Endothelial cell of umbilical vein (primary cell): ENCODE measurements around the gene ABCA9. TPM values are rescaled to one million over a fixed set of nuclear protein-coding genes. Genes with fewer than 3 reads are reported as not detected.

Source experiments
- BruUV-seq: library from RNA; stranded (reverse); fragments of 400-500 nt; replicated peaks from 2 replicates; lab custom pipeline; 2021; lab: Mats Ljungman, UMichigan
- CTCF ChIA-PET: fragments of 300-600, 350-600 bp; sonication (Branson Sonifier 250); formaldehyde crosslinking; loops from one replicate; lab custom pipeline; 2021; ENCODE audit warnings: antibody characterized with exemption, inconsistent platforms; lab: Charles Lee
- POLR2A ChIA-PET: fragments of 300-600, 350-600 bp; sonication (Branson Sonifier 250); formaldehyde crosslinking; loops from one replicate; lab custom pipeline; 2021; ENCODE audit warnings: antibody characterized with exemption, inconsistent platforms; lab: Charles Lee
- DNase-seq: peaks from one replicate; pipeline ENCODE4 v3.0.0-alpha.2; 2011; ENCODE audit warnings: low read depth, low spot score
- FAIRE-seq: peaks from 2 replicates; lab custom pipeline; 2011; peaks lifted over from hg19 to GRCh38; lab: Jason Lieb, UNC
- H2AFZ ChIP-seq: 2 replicates; pipeline ENCODE4 v1.6.0; 2012; ENCODE audit warnings: low read depth, low read length, control low read depth, inconsistent platforms
- H3K27ac ChIP-seq: 2 replicates; pipeline ENCODE4 v1.5.1; 2011; ENCODE audit warnings: low read depth, mild to moderate bottlenecking, control low read depth, low read length, moderate library complexity; ENCODE audit not compliant: insufficient read depth
- H3K27me3 ChIP-seq, 2 experiments: 2 replicates each; pipeline versions ENCODE4 v1.6.0 to v1.6.1; 2011; ENCODE audit warnings: low read length in 2 of 2, mixed read lengths in 1 of 2; ENCODE audit not compliant: control insufficient read depth in 2 of 2, insufficient read depth in 2 of 2
- H3K36me3 ChIP-seq, 2 experiments: 2 replicates in 1 of 2; 3 replicates in 1 of 2; pipeline ENCODE4 v1.5.1; 2011; ENCODE audit warnings: low read length in 2 of 2, mild to moderate bottlenecking in 1 of 2, moderate library complexity in 1 of 2; ENCODE audit not compliant: control insufficient read depth in 2 of 2, insufficient read depth in 2 of 2; ENCODE audit errors: extremely low read depth in 1 of 2
- H3K4me1 ChIP-seq: 3 replicates; pipeline ENCODE4 v1.5.1; 2011; ENCODE audit warnings: mild to moderate bottlenecking, low read length; ENCODE audit not compliant: control insufficient read depth, insufficient read depth; ENCODE audit errors: extremely low read depth
- H3K4me2 ChIP-seq: 2 replicates; pipeline ENCODE4 v1.6.1; 2011; ENCODE audit warnings: low read length, control low read depth, mixed read lengths; ENCODE audit not compliant: insufficient read depth
- H3K4me3 ChIP-seq, 3 experiments: fragments of 200-600 bp in 1 of 3; sonication (generic), shearing (Covaris generic) in 1 of 3; replicated peaks in 1 of 3; 2 replicates each; pipeline ENCODE4 v1.5.1; 2011 to 2016; ENCODE audit warnings: control low read depth in 3 of 3, low read length in 3 of 3, mild to moderate bottlenecking in 2 of 3, inconsistent platforms in 1 of 3, low read depth in 1 of 3, moderate library complexity in 1 of 3; ENCODE audit not compliant: insufficient read depth in 1 of 3
- H3K79me2 ChIP-seq: 2 replicates; pipeline ENCODE4 v1.6.0; 2012; ENCODE audit warnings: low read length, inconsistent platforms; ENCODE audit not compliant: control insufficient read depth, insufficient read depth
- H3K9ac ChIP-seq: replicated peaks from 2 replicates; pipeline ENCODE3; 2011; ENCODE audit warnings: low read length, control low read depth; ENCODE audit not compliant: insufficient read depth; ENCODE audit errors: extremely low read depth
- H3K9me1 ChIP-seq: replicated peaks from 3 replicates; pipeline ENCODE4 v1.6.0; 2011; ENCODE audit warnings: mild to moderate bottlenecking, low read length; ENCODE audit not compliant: control insufficient read depth, insufficient read depth; ENCODE audit errors: extremely low read depth
- H3K9me3 ChIP-seq: replicated peaks from 2 replicates; pipeline ENCODE4 v1.5.1; 2012; ENCODE audit warnings: low read length, inconsistent platforms; ENCODE audit not compliant: control insufficient read depth, insufficient read depth
- H4K20me1 ChIP-seq: replicated peaks from 2 replicates; pipeline ENCODE3; 2011; ENCODE audit warnings: mild to moderate bottlenecking, low read length; ENCODE audit not compliant: control insufficient read depth, insufficient read depth; ENCODE audit errors: extremely low read depth
- EZH2 ChIP-seq: IDR thresholded peaks from 2 replicates; pipeline ENCODE4 v1.6.1; 2012; ENCODE audit warnings: borderline replicate concordance, low read depth, mild to moderate bottlenecking, moderate library complexity, low read length, inconsistent platforms; ENCODE audit not compliant: severe bottlenecking
- FOS ChIP-seq: IDR thresholded peaks from 2 replicates; pipeline ENCODE4 v1.6.1; 2011; ENCODE audit warnings: mild to moderate bottlenecking, low read length, moderate library complexity, borderline replicate concordance; ENCODE audit not compliant: insufficient read depth
- GATA2 ChIP-seq: IDR thresholded peaks from 2 replicates; pipeline ENCODE4 v1.7.0; 2011; ENCODE audit warnings: low read depth, mild to moderate bottlenecking, moderate library complexity, mixed read lengths, low read length; ENCODE audit not compliant: insufficient read length, insufficient read depth
- JUN ChIP-seq: IDR thresholded peaks from 2 replicates; pipeline ENCODE4 v1.6.1; 2011; ENCODE audit warnings: borderline replicate concordance, low read depth; ENCODE audit not compliant: insufficient read length, insufficient read depth
- MYC ChIP-seq: IDR thresholded peaks from one replicate; pipeline ENCODE4 v1.6.1; 2011; ENCODE audit warnings: mild to moderate bottlenecking, low read depth, low read length
- POLR2A ChIP-seq: IDR thresholded peaks from 2 replicates; pipeline ENCODE4 v1.6.1; 2012; ENCODE audit warnings: low read depth, mild to moderate bottlenecking, control low read depth, low read length
- POLR2AphosphoS5 ChIP-seq: IDR thresholded peaks from 2 replicates; pipeline ENCODE4 v1.6.1; 2012; ENCODE audit warnings: low read depth, mild to moderate bottlenecking, control low read depth, low read length, moderate library complexity; ENCODE audit not compliant: insufficient read depth
- dilution Hi-C: fragments of 300-500 bp; cut with MboI; formaldehyde crosslinking; loops from one replicate; pipeline ENCODE4 v1.15.0; 2019; ENCODE audit warnings: low sequenced_read_pairs; ENCODE audit not compliant: extremely low pct_ligation_motif_present
- intact Hi-C: fragments of 100-400 bp; cut with micrococcal nuclease; formaldehyde crosslinking; loops from one replicate; pipeline ENCODE4 v1.10.0; 2022
- polyA plus RNA-seq, 4 experiments: library from polyadenylated mRNA; depleted of rRNA in 3 of 4; stranded (reverse) in 3 of 4; unstranded in 1 of 4; fragments of >200 nt; gene quantifications; 2 replicates each; pipeline versions ENCODE4 v1.2.1 to v1.2.3, GENCODE V29; 2011 to 2012; ENCODE audit warnings: missing spikeins in 1 of 4
- total RNA-seq: library from RNA; stranded (reverse); gene quantifications from 2 replicates; pipeline ENCODE4 v1.2.3, GENCODE V29; 2021
- TF ChIP-seq, protein P1 (sequence below): IDR thresholded peaks from 2 replicates; pipeline ENCODE4 v1.6.1; 2011; ENCODE audit not compliant: insufficient read depth, insufficient read length
- TF ChIP-seq, protein P2 (sequence below), 2 donors: IDR thresholded peaks; 1 replicate in 1 of 2; 2 replicates in 1 of 2; pipeline ENCODE4 v1.5.1; 2011; ENCODE audit warnings: low read length in 2 of 2, mild to moderate bottlenecking in 2 of 2, moderate library complexity in 2 of 2, control low read depth in 1 of 2, inconsistent platforms in 1 of 2, low read depth in 1 of 2; ENCODE audit not compliant: insufficient read depth in 1 of 2; ENCODE audit errors: extremely low read depth in 1 of 2

ABCA9 gene
- total and polyA plus RNA-seq, 2 donors (not counting 3 experiments of a cell fraction or from before 2014, with no cell fraction given), result 2.7 to 7.7 TPM

DNA sequence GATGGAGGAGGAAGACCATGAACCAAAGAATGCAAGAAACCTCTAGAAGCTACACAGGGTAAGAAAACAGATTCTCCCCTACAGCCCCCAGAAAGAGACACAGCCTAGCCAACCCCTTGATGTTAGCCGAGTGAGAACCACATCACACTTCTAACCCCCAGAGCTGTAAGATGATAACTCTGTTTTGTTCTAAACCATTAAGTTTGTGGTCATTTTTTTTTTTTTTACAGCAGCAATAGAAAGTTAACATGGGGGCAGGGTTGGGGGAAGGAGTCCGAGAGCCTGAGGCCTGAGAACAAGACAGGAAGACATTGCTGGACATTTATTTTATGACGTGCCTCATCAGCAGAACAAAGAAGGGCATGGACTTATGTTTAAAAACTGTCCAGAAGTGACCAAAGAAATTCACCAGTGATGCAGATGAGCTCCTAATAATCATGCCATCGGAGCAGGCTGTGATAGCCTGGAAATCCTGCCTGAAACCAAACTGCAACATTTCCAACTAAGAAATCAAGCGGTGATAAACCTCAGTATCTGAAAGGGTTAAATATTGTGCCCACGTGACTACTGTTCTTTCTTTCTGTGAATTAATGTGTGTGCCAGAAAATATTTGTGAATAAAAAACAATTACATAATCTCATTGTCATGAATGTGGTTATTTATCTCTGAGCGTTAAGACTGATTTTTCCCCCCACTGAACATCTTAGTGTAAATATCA is 1.1 kb downstream of the ABCA9 start:
- no peak overlapping the region for H3K4me2 ChIP-seq
- H3K36me3 ChIP-seq, result no peaks in the 10 kb centered on the region
- no peak overlapping the region for H3K4me3 ChIP-seq
- H3K27me3 ChIP-seq, result no peaks in the 10 kb centered on the region
- ChIA-PET CTCF (no interaction called here), POLR2A (no interaction called here)
- no peak overlapping the region for H3K9ac ChIP-seq
- TF ChIP-seq FOS (no peak), POLR2A (no peak), POLR2AphosphoS5 (no peak), MYC (no peak), GATA2 (no peak), EZH2 (no peak), JUN (no peak)
- TF ChIP-seq, protein P1, sequence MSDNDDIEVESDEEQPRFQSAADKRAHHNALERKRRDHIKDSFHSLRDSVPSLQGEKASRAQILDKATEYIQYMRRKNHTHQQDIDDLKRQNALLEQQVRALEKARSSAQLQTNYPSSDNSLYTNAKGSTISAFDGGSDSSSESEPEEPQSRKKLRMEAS, result no peak
- TF ChIP-seq, protein P2, sequence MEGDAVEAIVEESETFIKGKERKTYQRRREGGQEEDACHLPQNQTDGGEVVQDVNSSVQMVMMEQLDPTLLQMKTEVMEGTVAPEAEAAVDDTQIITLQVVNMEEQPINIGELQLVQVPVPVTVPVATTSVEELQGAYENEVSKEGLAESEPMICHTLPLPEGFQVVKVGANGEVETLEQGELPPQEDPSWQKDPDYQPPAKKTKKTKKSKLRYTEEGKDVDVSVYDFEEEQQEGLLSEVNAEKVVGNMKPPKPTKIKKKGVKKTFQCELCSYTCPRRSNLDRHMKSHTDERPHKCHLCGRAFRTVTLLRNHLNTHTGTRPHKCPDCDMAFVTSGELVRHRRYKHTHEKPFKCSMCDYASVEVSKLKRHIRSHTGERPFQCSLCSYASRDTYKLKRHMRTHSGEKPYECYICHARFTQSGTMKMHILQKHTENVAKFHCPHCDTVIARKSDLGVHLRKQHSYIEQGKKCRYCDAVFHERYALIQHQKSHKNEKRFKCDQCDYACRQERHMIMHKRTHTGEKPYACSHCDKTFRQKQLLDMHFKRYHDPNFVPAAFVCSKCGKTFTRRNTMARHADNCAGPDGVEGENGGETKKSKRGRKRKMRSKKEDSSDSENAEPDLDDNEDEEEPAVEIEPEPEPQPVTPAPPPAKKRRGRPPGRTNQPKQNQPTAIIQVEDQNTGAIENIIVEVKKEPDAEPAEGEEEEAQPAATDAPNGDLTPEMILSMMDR (IDR thresholded peaks at IDR 0.05; ENCODE audit: extremely low read depth in 1 of 2, insufficient read depth in 1 of 2, low read depth in 1 of 2, low read length in 2 of 2), result no peak
- H3K4me1 ChIP-seq, result peaks cover 3% of the 10 kb centered on the region
- dilution Hi-C loops (no loop called here), intact Hi-C loops (no loop called here)
- BruUV-seq, result no TSS peak
- H3K9me1 ChIP-seq, result no peaks in the 10 kb centered on the region
- H4K20me1 ChIP-seq, result no peaks in the 10 kb centered on the region
- FAIRE-seq (no peak), DNase-seq (peak; percentile 25)
- H3K27ac ChIP-seq, result no peak overlapping the region
- H3K79me2 ChIP-seq, result no peaks in the 10 kb centered on the region
- no peaks in the 10 kb centered on the region for H3K9me3 ChIP-seq
- no peak overlapping the region for H2AFZ ChIP-seq
